SKM-1 treated with dmso at 0.1 percent for 144 hours (cell line): ENCODE data around the gene INTS11.

ENCODE experiments used
- DNase-seq: peaks from one replicate; lab custom pipeline; 2025; ENCODE audit not compliant: unreplicated experiment; lab: John Stamatoyannopoulos, UW

Gene INTS11

DNA sequence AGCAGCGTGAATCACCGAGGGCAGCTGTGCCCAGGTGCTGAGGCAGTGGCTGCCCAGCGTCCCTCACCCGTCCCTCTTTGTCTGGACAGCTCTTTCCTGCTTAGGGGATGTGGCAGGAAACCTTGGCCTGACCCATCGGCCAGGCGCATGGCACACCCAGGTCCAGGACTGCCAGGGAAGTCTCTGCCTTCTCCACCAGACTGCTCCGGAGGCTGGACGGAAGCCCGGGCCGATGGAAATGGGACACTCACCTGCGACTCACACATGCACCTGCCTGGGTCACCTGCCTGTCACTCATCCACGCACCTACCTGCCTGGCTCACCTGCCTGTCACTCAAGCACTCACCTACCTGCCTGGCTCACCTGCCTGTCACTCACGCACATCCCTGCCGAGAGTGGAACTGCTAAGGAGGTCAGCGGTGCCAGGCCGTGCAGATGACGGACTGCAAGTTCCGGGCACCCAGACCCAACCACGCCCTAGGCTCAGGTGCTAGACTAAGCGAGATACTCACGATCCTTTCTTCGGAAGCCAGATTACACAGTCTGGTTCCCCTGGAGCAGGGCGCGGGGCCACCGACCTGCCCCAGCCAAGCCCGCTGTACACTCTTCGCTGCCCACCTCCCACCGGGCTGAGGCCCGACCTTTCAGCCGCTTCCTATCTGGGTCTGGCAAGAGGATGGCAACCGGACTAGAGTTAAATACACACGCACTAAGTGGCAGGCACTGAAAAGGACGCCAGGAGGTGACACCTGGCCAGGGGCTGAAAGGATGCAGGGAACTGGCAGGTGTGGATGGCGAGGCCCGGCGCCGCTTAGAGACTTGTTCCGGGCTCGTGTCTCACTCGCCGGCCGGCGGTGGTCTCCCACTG is 51.9 kb downstream of the INTS11 start:
- DNase-seq, result no peak

DNA sequence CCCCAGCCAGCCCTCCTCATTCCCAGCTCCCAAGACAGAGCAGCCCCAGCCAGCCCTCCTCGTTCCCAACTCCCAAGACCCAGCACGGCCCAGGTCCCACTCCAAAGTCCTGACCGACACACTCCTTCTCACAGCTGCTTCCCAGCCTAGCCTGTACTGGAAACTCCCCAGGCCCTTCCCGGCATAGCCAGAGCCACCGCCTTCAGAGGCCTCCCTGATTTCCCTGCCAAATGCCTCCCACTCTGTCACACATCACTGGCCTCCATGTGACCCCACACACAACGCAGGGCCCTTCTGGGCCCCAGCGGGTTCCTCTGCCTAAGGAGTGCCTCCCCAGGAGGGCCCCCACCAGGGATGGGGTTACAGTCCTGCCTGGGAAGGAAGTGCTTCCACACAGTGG is 53.6 kb downstream of the INTS11 start:
- no peak for DNase-seq

- no peak for DNase-seq
These were observed 56.2 kb downstream of the INTS11 start for GRCh38 chr1:1268284-1268682.

DNA sequence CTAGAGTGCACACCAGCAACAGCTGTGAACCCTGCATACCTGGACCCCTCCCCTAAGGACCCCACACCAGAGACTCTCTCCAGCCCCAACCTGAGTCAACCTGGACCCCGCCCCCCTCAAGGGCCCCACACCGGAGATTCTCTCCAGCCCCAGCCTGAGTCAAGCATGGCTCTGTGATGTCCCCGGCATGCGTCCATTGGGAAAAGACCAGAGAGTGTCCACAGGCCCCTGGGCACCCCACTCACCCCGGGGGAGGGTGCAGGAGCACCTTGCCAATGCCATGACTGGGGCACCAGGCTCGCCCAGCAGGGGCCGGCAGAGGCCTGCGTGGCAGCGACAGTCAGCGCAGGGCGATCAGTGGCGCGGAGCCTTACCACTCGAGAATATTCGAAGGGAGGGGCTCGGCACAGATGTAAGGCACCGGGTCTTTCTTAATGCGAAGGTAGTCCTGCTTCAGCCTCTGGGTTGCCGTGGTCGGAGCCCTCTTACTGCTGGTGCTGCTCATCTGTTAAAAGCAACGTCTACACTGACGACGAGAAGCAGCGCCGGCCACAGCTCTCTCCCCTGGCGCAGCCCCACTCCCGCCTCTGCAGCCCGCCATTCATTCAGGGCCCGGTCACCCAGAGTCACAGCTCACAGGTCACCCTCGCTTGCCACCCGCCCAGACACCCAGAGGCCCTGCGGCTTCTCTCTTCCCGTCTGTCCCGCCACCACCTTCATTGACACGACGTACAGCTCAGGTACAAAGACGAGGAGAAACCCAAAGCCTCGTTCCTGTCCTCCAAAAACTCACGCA is 56.8 kb downstream of the INTS11 start:
- DNase-seq, result no peak

DNA sequence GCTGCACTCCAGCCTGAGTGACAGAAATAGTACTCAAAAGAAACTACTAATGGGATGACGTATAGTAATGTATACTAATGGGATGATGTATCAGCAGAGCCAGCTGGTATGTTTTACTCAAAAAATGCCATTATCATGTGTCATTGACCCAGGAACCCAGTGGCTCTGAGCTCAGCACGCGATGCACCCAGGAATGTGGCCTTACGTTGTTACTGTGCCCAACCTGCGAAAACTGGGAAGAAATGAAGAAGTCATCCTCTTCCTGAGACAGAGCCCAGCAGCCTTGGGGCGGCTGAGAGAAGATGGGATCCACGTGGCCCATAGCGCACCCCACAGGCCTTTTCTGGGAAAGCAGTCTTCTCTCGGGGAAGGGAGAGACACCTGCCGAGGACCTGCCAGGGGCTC is 59.6 kb downstream of the INTS11 start:
- no peak for DNase-seq

- DNase-seq, result no peak
These were observed 60.4 kb downstream of the INTS11 start for GRCh38 chr1:1264026-1264425.

DNA sequence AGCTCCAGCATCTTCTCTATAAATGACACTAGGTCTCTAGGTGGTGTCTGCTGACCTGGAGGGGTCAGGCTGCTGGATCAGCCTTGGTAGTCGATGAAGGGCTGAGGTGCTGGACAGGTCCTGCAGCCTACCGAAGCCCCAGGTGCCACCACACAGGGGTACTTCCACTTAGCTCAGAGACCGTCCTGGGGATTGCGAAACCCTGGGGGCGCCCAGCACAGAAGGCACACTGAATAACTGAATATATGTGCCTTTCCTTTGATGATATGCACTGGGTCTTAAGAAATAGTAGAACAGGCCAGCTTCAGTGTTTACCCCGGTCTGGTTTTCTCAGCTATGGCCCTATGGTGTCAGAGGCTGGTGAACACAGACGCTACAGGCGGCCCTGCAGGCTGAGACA is 61.7 kb downstream of the INTS11 start:
- no peak for DNase-seq

DNA sequence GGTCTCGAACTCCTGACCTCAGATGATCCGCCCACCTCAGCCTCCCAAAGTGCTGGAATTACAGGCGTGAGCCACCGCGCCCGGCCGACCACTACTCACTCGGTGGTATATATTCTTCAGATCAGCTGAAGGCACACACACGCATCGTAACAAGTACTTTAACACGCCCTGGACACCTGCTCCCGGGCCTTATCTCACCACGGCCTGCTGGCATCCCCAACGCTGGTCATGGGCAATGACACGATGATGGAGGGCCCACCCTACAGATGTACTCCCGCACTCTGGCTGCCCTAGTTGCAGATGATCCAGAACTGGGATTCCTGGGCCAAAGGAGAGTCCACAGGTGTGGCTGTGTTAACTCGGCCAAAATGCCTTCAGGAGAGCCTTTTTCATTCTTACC is 62.4 kb downstream of the INTS11 start:
- DNase-seq, result no peak
